ENCODE data around the gene ASB5. TPM values are rescaled to one million over a fixed set of nuclear protein-coding genes. Genes with fewer than 3 reads are reported as not detected.
"Not testable (repeated sequence)": the region's sequence is repeated elsewhere in the genome, so short reads cannot be mapped to it uniquely, and the experiment has no call there.

ASB5 gene
- total and polyA plus RNA-seq, 4 donors = 0.08 to 0.40 (median 0.31) TPM; not detected in 1

DNA sequence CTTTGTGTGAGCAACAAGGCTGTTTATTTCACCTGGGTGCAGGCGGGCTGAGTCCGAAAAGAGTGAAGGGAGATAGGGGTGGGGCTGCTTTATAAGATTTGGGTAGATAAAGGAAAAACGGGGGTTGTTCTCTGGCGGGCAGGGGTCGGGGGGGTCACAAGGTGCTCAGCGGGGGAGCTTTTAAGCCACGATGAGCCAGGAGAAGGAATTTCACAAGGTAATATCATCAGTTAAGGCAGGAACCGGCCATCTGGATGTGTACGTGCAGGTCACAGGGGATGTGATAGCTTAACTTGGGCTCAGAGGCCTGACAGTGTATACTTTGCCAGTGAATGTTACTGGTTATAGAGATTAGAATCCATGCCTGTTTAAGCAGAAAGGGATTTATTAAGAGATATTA lies 31.0 kb upstream of the ASB5 start:
- TF ChIP-seq, protein P1, sequence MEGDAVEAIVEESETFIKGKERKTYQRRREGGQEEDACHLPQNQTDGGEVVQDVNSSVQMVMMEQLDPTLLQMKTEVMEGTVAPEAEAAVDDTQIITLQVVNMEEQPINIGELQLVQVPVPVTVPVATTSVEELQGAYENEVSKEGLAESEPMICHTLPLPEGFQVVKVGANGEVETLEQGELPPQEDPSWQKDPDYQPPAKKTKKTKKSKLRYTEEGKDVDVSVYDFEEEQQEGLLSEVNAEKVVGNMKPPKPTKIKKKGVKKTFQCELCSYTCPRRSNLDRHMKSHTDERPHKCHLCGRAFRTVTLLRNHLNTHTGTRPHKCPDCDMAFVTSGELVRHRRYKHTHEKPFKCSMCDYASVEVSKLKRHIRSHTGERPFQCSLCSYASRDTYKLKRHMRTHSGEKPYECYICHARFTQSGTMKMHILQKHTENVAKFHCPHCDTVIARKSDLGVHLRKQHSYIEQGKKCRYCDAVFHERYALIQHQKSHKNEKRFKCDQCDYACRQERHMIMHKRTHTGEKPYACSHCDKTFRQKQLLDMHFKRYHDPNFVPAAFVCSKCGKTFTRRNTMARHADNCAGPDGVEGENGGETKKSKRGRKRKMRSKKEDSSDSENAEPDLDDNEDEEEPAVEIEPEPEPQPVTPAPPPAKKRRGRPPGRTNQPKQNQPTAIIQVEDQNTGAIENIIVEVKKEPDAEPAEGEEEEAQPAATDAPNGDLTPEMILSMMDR (IDR thresholded peaks at IDR 0.05; ENCODE audit: control extremely low read depth, extremely low read depth) = no peak
- Histone ChIP-seq H3K9ac (ENCODE audit: insufficient read depth in 1 of 2, low read length in 2 of 2) (no peak overlapping the region), H3K9me3 (ENCODE audit: control insufficient read depth in 4 of 4, insufficient read depth in 3 of 4, low read length in 3 of 4) (peaks cover 0 to 1% (median 0%) of the 10 kb centered on the region in 4 donors), H3K27ac (ENCODE audit: low read depth in 1 of 2, low read length in 1 of 2) (no peak overlapping the region), H3K4me1 (ENCODE audit: control insufficient read depth in 5 of 5, insufficient read depth in 5 of 5, low read length in 5 of 5) (no peaks in the 10 kb centered on the region), H3K4me3 (no peak overlapping the region), H3K36me3 (ENCODE audit: control insufficient read depth in 4 of 4, insufficient read depth in 4 of 4, low read length in 4 of 4) (no peaks in the 10 kb centered on the region), H3K27me3 (ENCODE audit: control insufficient read depth in 3 of 3, insufficient read depth in 3 of 3, low read length in 2 of 3) (no peaks in the 10 kb centered on the region)
- DNase-seq = no peak
- ATAC-seq (ENCODE audit: insufficient read depth, low FRiP score) = no peak
- 87 to 94% methylated on average over 7 to 9 of the region's 9 CpGs for WGBS, 2 donors

DNA sequence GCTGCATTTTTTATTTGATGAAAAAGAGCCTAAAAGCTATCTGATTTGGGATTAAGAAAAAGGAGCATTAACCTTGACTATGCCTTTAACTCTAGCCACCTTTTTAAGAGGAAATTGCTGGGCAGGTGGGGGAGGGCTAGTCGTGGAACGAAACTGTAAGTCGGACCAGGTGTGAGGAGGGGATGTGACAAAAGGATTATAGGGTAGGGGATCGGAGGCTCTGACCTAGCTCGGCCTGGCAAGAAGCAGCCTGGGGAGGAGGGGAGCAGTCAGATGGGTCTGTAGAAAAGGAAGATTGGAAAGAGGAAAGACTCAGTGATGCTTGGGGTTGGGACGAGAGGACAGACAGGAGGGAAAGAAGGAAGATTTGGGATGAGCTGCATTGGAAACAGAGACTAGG lies 29.6 kb upstream of the ASB5 start:
- Histone ChIP-seq H3K4me3 (no peak overlapping the region), H3K9me3 (ENCODE audit: control insufficient read depth in 4 of 4, insufficient read depth in 3 of 4, low read length in 3 of 4) (peaks cover 0 to 1% (median 0%) of the 10 kb centered on the region in 4 donors), H3K9ac (ENCODE audit: insufficient read depth in 1 of 2, low read length in 2 of 2) (no peak overlapping the region), H3K27ac (ENCODE audit: low read depth in 1 of 2, low read length in 1 of 2) (no peak overlapping the region), H3K27me3 (ENCODE audit: control insufficient read depth in 3 of 3, insufficient read depth in 3 of 3, low read length in 2 of 3) (no peaks in the 10 kb centered on the region), H3K4me1 (ENCODE audit: control insufficient read depth in 5 of 5, insufficient read depth in 5 of 5, low read length in 5 of 5) (no peaks in the 10 kb centered on the region), H3K36me3 (ENCODE audit: control insufficient read depth in 4 of 4, insufficient read depth in 4 of 4, low read length in 4 of 4) (no peaks in the 10 kb centered on the region)
- no peak for DNase-seq
- WGBS, 2 donors = 73 to 83% methylated on average over 6 of the region's 6 CpGs
- no peak for ATAC-seq (ENCODE audit: insufficient read depth, low FRiP score)
- TF ChIP-seq, protein P1 (IDR thresholded peaks at IDR 0.05; ENCODE audit: control extremely low read depth, extremely low read depth) = no peak

DNA sequence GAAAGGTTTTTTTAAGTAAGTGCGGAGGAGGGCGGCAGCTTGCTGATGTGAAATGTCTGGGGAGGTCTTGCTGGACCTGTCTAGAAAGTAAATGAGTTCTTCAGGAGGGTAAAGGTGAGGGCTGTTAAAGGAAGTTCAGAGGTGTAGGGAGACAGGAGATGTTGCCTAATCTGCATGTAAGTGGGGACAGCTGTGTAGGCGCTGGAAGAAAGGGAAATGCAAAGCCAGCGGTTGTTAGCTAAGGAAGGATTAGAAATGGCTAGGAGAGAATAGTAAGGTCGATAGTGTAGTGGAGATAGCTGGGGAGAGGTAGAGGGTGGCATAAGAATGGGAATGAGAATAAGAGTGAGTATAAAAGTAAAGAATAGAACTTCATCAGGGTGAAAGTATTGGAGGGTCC lies 26.9 kb upstream of the ASB5 start:
- 60 to 67% methylated on average over 5 of the region's 5 CpGs for WGBS, 2 donors
- not testable (repeated sequence) for H3K9me3 ChIP-seq (ENCODE audit: control insufficient read depth in 4 of 4, insufficient read depth in 3 of 4, low read length in 3 of 4); H3K27ac ChIP-seq (ENCODE audit: low read depth in 1 of 2, low read length in 1 of 2)

DNA sequence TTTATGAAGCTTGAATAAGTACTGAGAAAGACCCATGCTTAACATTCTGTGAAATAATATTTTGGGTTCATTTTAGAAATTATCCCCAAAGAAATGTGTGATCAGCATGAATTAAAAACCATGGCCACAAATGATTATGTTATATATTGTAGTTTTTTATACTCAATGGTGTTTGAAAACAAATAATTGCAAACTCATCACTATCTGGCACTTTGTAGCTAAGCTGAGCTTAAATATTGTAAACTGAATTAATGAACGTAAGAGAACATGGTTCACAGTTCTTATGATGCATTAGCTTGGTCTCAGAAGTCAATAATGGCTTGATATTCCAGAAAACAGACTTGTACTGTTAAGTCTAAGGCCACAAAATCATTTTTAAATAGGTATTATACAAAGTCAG lies 24.6 kb upstream of the ASB5 start:
- H3K27ac ChIP-seq (ENCODE audit: low read depth in 1 of 2, low read length in 1 of 2) = no peak overlapping the region
- no peak overlapping the region for H3K4me3 ChIP-seq
- peaks cover 0 to 2% (median 0%) of the 10 kb centered on the region in 5 donors for H3K4me1 ChIP-seq (ENCODE audit: control insufficient read depth in 5 of 5, insufficient read depth in 5 of 5, low read length in 5 of 5)
- TF ChIP-seq, protein P1 (IDR thresholded peaks at IDR 0.05; ENCODE audit: control extremely low read depth, extremely low read depth) = no peak
- no peaks in the 10 kb centered on the region for H3K36me3 ChIP-seq (ENCODE audit: control insufficient read depth in 4 of 4, insufficient read depth in 4 of 4, low read length in 4 of 4)
- 80 to 89% methylated on average over 1 of the region's 1 CpG for WGBS, 2 donors
- no peaks in the 10 kb centered on the region for H3K27me3 ChIP-seq (ENCODE audit: control insufficient read depth in 3 of 3, insufficient read depth in 3 of 3, low read length in 2 of 3)
- H3K9me3 ChIP-seq (ENCODE audit: control insufficient read depth in 4 of 4, insufficient read depth in 3 of 4, low read length in 3 of 4) = peaks cover 0 to under 1% (median 0%) of the 10 kb centered on the region in 4 donors
- no peak overlapping the region for H3K9ac ChIP-seq (ENCODE audit: insufficient read depth in 1 of 2, low read length in 2 of 2)
- DNase-seq = no peak
- ATAC-seq (ENCODE audit: insufficient read depth, low FRiP score) = no peak

More for the DNA sequence above, 26.9 kb upstream of the ASB5 start:
- DNase-seq; H3K27me3 ChIP-seq (ENCODE audit: control insufficient read depth in 3 of 3, insufficient read depth in 3 of 3, low read length in 2 of 3); H3K9ac ChIP-seq (ENCODE audit: insufficient read depth in 1 of 2, low read length in 2 of 2); H3K4me3 ChIP-seq; H3K36me3 ChIP-seq (ENCODE audit: control insufficient read depth in 4 of 4, insufficient read depth in 4 of 4, low read length in 4 of 4); ATAC-seq (ENCODE audit: insufficient read depth, low FRiP score); H3K4me1 ChIP-seq (ENCODE audit: control insufficient read depth in 5 of 5, insufficient read depth in 5 of 5, low read length in 5 of 5): not testable (repeated sequence)

Data from lung (tissue), 12 donors.